Stimulated activated naive CD4-positive, alpha-beta T cell treated with Interleukin-2 at 50 U/mL for 16 hours (primary cell): ENCODE results near the gene CEP57L1.
"Not testable (repeated sequence)": the region's sequence is repeated elsewhere in the genome, so short reads cannot be mapped to it uniquely, and the experiment has no call there.

Experiments
- DNase-seq: peaks from one replicate; lab custom pipeline; 2025; lab: John Stamatoyannopoulos, UW

Gene CEP57L1

DNA sequence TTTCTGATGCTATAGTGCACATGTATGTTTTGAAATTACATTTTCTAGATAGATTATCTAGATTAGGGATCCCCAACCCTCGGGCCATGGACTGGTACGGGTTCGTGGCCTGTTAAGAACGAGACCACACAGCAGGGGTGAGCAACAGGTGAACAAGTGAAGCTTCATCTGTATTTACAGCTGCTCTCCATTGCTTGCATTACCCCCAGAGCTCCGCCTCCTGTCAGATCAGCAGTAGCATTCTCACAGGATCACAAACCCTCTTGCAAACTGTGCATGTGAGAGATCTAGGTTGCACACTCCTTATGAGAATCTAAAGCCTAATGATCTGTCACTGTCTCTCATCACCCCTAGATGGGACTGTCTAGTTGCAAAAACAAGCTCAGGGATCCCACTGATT lies 10.4 kb downstream of the CEP57L1 start:
- no peak for DNase-seq

DNA sequence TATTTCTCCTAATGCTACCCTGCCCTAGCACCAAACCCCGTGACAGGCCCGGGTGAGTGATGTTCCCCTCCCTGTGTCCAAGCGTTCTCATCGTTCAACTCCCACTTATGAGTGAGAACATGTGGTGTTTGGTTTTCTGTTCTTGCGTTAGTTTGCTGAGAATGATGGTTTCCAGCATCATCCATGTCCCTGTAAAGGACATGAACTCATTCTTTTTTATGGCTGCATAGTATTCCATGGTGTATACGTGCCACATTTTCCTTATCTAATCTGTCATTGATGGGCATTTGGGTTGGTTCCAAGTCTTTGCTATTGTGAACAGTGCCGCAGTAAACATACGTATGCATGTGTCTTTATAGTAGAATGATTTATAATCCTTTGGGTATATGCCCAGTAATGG lies 14.4 kb downstream of the CEP57L1 start:
- DNase-seq = not testable (repeated sequence)

DNA sequence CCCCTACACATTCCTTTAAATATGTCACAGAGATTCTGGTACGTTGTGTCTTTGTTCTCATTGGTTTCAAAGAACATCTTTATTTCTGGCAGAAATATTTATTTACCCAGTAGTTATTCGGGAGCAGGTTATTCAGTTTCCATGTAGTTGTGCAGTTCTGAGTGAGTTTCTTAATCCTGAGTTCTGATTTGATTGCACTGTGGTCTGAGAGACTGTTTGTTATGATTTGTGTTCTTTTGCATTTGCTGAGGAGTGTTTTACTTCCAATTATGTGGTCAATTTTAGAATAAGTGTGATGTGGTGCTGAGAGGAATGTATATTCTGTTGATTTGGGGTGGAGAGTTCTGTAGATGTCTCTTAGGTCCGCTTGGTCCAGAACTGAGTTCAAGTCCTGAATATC lies 17.4 kb downstream of the CEP57L1 start:
- not testable (repeated sequence) for DNase-seq

DNA sequence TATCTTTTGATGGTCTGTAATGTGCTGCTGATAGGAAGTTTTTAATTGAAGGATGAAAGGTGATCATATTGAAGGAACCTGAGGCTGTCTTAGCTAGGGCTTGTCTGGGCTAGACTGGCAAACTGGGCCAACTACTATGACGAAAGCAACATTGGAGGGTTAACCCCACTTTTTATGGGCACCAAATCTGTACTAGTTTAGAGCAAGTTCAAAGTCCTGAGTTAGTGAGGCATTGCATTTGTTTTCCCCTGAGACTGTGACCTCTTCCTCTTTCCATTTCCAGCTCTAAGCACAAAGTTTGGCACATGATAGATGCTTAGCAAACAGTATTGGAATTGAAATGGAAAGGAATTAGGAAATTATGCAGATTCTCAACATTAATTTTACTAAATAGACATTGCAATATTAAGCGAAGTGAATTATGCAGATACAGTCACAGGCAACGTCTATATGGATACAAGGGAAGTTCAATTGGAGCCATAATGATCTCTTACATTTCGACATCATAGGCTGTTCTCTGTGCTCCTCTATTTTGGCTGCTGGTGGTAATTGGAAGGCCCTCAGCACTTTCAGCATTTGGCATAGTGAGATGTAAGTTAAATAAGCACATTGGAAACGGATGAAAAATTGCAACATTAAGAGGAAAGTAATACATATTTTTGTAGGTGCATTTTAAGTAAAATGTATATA lies 22.2 kb downstream of the CEP57L1 start:
- DNase-seq = no peak

DNA sequence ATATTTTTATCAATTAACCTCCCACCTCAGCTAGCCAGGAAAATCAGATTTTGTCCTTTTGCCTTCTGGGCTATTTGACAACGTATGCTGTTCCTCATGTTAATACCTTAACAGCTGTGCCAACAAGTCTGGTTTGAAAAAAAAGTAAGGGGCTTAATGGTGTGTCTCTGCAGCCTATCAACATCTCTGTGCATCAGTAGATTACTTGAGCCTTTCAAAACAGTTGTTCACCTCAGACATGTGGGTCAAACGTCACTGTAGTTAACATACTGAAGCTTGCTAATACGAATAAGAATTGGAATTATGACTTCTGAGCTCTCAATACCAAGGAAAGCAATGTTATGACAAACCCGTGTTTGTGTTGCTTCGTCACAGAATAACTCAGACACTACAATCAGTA lies 23.0 kb downstream of the CEP57L1 start:
- DNase-seq = no peak

DNA sequence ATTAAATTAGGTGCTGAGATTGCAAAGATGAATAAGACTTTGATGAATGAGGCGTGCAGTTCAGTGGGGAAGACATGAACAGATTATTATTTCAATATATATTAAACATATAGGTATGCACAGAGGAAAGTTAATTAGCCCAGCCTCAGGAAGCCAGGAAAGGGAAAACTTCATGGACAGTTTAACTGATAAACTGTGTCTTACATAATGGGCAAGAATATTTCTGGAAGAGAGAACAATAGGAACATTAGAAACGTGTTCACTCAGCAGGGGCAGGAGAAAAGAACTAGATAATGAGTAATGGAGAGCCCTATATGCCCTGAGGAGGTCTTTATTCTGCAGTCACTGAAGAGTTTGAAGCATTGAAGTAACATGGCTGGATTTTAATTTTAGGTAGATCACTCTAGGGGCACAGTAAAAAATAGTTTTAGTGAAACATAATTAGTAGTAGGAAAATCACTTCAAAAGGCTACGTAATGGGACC lies 23.6 kb downstream of the CEP57L1 start:
- DNase-seq = no peak

DNA sequence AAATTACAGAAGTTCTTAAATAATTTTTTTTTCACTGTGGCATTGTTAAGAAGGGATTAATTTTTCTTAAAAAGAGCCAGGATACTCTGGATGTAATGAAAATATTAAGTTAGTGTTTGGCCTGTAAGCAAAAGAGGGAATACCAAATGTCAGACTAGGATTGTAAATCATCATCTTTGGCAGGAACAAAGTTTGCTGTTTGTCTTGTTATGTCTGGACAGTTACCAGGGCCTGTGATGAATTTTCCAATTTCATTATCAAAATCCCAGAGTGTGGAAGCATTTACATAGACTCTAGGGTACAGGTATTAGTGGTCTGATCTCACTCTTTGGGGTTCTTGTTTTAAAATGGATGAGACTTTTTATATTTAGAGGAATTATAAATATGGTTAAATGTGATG lies 26.1 kb downstream of the CEP57L1 start:
- no peak for DNase-seq

DNA sequence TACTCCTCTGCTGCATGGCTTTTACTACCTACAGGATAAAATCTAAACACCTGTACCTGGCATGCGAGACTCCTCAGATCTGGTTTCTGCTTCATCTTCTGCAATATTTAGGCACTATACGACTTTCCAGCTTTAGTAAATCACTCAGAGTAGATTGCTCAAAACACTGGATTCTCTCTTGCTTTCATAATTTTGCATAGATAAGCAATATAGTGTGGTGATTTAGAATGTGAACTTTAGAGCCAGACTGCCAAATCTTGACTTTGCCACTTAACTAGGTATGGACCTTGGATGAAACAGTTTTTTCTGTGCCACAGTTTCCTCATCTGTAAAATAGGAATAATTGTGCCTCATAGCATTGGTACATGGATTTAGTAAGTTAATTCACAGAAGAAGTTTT lies 28.9 kb downstream of the CEP57L1 start:
- DNase-seq = no peak

DNA sequence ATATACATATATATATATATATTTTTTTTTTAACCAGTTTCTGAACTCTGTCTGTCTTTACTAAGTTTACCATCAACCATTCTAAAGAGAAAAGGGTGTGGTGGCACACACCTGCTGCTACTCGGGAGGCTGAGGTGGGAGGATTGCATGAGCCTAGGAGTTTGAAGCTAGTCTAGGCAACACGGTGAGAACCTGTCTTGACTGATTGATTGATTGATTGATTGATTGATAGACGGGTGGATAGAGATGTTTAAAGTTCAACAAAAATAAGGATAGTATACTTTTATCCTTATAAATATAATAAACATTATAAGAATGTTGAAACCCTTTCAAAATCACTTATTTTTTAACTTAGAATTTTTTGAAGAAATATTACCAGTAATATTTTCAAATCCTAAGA lies 30.2 kb downstream of the CEP57L1 start:
- no peak for DNase-seq

DNA sequence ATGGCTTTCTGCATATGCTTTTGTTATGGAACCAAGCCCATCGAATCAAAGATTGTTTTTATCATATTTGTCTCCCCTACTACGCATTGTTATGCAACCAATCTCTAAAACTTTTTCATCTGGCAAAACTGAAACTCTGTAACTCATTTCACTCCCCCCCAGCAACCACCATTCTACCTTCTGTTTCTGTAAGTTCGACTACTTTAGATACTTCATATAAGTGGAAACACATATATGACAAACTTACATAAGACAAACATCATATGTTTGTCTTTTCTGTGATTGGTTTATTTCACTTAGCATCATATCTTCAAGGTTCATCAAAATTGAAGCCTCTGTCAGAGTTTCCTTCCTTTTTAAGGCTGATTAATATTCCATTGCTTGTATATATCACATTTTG lies 34.8 kb downstream of the CEP57L1 start:
- no peak for DNase-seq

DNA sequence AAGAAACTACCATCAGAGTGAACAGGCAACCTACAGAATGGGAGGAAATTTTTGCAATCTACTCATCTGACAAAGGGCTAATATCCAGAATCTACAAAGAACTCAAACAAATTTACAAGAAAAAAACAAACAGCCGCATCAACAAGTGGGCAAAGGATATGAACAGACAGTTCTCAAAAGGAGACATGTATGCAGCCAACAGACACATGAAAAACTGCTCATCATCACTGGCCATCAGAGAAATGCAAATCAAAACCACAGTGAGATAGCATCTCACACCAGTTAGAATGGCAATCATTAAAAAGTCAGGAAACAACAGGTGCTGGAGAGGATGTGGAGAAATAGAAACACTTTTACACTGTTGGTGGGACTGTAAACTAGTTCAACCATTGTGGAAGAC lies 40.3 kb downstream of the CEP57L1 start:
- not testable (repeated sequence) for DNase-seq

DNA sequence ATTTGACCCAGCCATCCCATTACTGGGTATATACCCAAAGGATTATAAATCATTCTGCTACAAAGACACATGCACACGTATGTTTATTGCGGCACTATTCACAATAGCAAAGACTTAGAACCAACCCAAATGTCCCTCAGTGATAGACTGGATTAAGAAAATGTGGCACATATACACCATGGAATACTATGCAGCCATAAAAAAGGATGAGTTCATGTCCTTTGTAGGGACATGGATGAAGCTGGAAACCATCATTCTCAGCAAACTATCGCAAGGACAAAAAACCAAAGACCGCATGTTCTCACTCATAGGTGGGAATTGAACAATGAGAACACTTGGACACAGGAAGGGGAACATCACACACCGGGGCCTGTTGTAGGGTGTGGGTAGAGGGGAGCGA lies 40.7 kb downstream of the CEP57L1 start:
- DNase-seq = not testable (repeated sequence)

DNA sequence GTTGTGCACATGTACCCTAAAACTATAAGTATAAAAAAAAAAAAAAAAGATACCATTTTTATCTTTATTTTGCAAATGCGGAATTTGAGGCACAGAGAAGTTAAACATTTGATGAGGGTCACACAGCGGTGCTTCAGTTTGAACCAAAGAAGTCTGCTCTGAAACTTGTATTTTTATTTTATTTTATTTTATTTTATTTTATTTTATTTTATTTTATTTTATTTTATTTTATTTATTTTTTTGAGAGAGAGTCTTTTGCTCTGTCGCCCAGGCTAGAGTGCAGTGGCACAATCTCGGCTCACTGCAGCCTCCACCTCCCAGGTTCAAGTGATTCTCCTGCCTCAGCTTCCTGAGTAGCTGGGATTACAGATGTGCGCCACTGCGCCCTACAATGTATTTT lies 41.2 kb downstream of the CEP57L1 start:
- not testable (repeated sequence) for DNase-seq

DNA sequence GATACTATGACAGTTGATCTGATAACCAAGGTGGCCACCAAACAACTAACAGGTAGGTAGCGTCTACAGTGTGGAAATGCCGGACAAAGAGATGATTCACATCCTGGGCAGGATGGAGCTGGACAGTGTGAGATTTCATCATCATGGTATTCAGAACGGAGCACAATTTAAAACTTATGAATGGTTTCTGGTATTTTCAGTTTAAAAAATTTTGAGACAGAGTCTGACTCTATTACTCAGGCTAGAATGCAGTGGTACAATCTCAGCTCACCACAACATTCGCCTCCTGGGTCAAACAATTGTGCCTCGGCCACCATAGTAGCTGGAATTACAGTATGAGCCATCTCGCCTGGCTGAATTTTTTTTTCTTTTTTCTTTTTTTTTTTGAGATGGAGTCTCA lies 43.8 kb downstream of the CEP57L1 start:
- no peak for DNase-seq

DNA sequence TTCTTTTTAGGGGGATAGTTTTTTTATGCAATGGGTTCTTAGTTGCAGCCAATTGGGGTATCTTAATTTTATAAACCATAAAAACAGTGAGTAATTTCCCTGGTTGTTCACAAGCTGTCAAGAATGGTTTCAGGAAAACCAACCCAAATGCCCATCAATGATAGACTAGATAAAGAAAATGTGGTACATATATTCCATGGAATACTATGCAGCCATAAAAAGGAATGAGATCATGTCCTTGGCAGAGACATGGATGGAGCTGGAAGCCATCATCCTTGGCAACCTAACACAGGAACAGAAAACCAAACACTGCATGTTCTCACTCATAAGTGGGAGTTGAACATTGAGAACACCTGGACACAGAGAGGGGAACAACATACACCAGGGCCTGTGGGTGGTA lies 46.8 kb downstream of the CEP57L1 start:
- DNase-seq = not testable (repeated sequence)

DNA sequence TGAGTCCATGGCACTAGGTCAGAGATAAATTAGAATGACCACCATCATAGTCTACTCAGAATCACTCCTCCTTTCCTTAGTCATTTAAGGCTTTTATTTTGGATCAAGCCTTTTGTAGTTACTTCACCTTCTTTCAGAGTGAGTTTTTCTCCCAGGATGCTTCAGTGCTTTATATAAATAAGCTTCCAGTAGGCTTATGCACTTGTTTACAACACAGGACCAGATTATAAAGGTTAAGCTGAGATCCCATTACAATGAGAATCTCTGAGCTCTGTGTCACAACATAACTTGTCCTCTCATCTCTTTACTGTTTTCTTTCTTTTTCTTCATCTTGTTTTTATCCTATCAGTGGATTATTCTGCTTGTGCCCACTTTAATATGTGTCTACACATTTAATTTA lies 47.9 kb downstream of the CEP57L1 start:
- DNase-seq = no peak

DNA sequence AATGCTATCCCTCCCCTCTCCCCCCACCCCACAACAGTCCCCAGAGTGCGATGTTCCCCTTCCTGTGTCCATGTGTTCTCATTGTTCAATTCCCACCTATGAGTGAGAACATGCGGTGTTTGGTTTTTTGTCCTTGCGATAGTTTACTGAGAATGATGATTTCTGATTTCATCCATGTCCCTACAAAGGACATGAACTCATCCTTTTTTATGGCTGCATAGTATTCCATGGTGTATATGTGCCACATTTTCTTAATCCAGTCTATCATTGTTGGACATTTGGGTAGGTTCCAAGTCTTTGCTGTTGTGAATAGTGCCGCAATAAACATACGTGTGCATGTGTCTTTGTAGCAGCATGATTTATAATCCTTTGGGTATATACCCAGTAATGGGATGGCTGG lies 52.9 kb downstream of the CEP57L1 start:
- not testable (repeated sequence) for DNase-seq

DNA sequence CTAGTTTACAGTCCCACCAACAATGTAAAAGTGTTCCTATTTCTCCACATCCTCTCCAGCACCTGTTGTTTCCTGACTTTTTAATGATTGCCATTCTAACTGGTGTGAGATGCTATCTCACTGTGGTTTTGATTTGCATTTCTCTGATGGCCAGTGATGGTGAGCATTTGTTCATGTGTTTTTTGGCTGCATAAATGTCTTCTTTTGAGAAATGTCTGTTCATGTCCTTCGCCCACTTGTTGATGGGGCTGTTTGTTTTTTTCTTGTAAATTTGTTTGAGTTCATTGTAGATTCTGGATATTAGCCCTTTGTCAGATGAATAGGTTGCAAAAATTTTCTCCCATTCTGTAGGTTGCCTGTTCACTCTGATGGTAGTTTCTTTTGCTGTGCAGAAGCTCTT lies 53.4 kb downstream of the CEP57L1 start:
- not testable (repeated sequence) for DNase-seq

DNA sequence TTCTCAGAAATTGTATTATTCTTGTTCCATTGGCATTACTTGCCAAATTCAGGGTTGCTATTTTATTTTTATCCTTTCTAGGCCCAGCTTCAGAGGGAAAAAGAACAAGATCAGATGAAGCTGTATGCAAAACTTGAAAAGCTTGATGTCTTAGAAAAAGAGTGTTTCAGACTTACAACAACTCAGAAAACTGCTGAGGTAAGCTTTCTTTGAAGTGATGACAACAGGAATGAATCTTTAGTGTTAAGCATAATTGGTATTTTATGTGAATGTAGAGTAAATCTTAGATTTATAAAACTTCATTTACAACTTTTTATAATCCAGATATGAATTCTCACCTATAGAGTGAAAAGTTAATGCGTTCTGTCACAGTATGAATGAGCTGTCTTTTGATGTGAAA lies 58.4 kb downstream of the CEP57L1 start:
- DNase-seq = no peak

DNA sequence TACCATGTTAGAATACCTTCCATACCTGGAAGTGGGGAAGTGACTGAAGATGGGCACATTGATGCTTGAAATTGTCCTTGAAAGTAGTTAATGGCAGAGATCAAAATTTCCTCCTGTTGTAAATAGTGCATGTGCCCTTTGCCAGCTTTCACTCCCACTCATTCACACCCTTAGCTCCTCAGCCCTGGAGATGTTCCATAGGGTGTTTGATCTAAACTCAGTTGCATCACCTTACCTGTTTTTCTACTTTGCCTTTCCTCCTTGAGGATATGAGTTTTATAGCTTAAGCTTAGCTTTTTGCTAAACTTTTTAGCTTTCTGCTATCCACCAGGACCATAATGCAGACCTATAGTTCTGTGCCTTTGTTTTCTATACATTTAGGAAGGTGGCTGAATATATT lies 69.0 kb downstream of the CEP57L1 start:
- DNase-seq = no peak

DNA sequence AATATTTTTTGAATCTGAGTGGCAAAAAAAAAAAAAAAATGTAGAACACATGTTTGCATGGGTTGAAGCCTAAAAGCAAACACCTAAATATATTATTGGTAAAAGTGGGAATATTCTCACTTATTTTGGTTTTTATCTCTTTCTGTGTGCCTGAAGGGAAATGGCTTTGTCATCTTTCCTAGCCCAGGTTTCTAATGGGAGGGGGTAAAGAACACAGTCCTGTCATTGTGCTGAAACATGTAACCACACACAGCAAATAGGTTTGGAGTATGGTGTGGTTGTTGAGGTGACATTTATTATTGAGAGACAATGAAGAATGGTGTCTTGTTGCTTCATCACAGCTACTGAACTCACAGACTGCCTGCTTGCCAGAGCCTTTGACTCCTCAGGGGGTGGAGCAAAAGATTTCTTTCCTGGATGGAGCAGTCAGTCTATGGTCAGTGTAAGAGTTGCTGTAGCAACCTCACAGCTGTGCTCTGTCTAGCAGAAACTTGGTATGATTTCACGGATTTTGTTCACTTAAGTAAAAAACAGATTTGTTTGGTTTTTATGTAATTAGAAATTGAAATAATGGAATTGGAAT lies 70.2 kb downstream of the CEP57L1 start:
- no peak for DNase-seq

DNA sequence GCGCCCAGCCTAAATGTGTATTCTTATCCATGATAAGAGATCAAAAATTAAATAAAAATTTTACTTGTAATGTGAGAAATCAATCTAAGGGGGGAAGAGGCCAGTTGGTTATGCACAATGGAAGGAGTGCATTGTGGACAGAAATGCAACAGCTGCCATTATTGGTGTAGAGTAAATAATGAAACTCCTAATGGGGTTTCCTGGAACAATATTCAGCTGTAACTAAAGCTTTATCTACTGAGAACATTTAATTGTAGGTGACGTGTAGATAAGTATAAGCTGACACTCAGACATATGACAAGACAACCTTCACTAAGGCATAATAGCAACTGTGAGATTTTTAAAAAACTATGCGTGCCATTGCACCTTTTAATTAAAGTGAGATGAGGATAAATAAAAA lies 71.4 kb downstream of the CEP57L1 start:
- DNase-seq = no peak

DNA sequence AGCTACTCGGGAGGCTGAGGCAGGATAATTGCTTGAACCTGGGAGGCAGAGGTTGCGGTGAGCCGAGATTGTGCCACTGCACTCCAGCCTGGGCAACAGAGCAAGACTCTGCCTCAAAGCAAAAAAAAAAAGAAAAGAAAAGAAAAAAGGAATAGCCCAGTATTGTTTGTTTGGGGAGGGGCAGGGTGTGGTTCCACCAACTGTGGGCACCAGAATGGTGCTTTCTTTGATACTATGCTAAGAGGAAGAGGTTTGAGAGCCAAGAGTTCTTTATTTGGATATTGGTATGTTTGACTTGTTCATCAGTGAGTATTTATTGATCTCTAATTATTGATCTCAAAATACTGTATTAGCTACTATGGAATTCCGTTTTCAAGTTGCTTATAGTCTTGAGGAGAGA lies 72.3 kb downstream of the CEP57L1 start:
- no peak for DNase-seq

DNA sequence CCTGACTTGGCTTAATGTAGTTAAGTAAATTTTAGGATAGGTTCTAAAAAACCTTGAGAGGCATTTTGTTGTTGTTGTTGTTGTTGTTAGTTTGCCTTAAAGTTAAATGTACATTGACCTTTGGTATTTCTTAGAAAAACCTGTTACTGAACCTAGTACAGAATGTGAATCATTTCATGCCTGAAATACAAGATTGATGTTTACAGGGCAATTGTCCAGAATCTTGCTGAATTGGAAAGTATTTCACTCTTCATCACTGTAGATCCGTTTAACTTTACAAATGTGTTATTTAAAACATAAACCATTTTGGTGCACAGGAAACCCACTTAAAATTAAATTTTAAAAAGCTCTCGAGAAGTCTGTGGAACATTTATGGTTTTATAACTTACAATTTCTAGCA lies 75.0 kb downstream of the CEP57L1 start:
- DNase-seq = no peak
